ENCODE data around the gene PLCG2.

DNA sequence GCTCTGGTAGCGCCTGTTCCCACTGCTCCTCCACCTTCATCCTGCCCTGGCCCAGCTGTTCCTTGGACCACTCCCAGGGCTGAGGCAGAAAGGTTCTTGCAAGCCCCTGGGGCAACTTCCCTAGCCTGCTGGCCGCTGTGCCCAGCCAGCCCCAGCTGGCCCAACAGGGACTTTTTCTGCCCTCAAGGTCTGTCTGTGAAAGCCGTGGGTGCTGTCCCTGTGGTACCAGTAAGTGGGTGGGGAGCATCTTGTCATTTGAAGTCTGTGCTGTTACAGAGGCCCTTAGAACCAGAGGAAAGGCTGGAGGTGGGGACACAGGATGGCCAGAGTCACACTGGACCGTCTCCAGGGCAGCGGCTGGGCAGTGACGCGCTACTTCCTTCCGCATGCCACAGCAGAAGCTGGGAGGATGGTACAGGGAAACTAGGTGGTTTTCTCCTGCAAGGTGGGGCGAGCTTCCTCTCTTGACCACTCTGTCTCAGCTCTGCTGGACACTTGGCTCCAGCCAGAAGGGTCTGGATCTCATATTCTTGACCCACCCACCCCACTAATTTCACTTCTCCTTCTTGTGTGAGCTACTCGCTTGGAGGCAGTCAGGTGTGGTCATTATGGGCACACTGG, 87.8 kb downstream of the PLCG2 start:
- TF ChIP-seq, protein P1, sequence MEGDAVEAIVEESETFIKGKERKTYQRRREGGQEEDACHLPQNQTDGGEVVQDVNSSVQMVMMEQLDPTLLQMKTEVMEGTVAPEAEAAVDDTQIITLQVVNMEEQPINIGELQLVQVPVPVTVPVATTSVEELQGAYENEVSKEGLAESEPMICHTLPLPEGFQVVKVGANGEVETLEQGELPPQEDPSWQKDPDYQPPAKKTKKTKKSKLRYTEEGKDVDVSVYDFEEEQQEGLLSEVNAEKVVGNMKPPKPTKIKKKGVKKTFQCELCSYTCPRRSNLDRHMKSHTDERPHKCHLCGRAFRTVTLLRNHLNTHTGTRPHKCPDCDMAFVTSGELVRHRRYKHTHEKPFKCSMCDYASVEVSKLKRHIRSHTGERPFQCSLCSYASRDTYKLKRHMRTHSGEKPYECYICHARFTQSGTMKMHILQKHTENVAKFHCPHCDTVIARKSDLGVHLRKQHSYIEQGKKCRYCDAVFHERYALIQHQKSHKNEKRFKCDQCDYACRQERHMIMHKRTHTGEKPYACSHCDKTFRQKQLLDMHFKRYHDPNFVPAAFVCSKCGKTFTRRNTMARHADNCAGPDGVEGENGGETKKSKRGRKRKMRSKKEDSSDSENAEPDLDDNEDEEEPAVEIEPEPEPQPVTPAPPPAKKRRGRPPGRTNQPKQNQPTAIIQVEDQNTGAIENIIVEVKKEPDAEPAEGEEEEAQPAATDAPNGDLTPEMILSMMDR (IDR thresholded peaks at IDR 0.05; ENCODE audit: borderline replicate concordance, extremely low read depth, low read length, poor library complexity, severe bottlenecking): no peak
- no peak for TF ChIP-seq EZH2 (IDR thresholded peaks at IDR 0.05; ENCODE audit: borderline replicate concordance, low read depth, low read length, severe bottlenecking)

Measured in DND-41 (cell line).